PFSK-1 (cell line): ENCODE results near the gene PYURF.

Experiments used
- FOXP2 ChIP-seq: optimal IDR thresholded peaks from 2 replicates; pipeline ENCODE3; 2011; ENCODE audit warnings: borderline replicate concordance, control low read depth, inconsistent platforms; ENCODE audit not compliant: insufficient read depth; ENCODE audit errors: extremely low read length, extremely low read depth
- POLR2AphosphoS5 ChIP-seq: IDR thresholded peaks from 2 replicates; pipeline ENCODE4 v1.6.1; 2012; ENCODE audit warnings: low read depth, mild to moderate bottlenecking, control low read depth, low read length, moderate library complexity
- SIN3A ChIP-seq: IDR thresholded peaks from 2 replicates; pipeline ENCODE4 v1.6.1; 2012; ENCODE audit warnings: mild to moderate bottlenecking, low read length, moderate library complexity, borderline replicate concordance; ENCODE audit not compliant: insufficient read depth
- TAF1 ChIP-seq: IDR thresholded peaks from 2 replicates; pipeline ENCODE4 v1.6.1; 2012; ENCODE audit warnings: low read length, control low read depth, borderline replicate concordance; ENCODE audit not compliant: insufficient read depth
- TF ChIP-seq, protein P1 (sequence below), 2 experiments: IDR thresholded peaks; 2 replicates each; pipeline versions ENCODE4 v1.6.1 to v1.8.0; 2011 to 2012; ENCODE audit warnings: low read depth in 2 of 2, low read length in 2 of 2, control low read depth in 1 of 2, inconsistent platforms in 1 of 2, mild to moderate bottlenecking in 1 of 2, moderate library complexity in 1 of 2; ENCODE audit not compliant: insufficient read depth in 1 of 2

DNA sequence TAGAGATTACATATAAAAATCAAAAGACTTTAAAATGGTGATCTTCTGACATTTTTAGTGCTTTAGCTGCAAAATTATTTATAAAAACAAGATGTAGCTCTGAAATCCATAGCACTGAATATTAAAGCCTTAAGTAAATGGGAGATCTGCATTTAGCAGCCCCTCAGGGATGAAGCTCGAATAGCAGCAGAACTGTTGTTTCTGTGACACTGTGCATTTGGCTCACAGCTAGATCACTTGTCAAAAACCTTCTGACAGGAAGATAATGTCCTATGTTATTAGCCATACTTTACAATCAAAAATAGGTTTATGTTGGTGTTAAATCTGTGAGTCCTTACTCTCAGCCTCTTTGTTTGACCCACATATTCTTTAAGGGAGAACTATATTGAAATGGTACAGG lies 14.1 kb upstream of the PYURF start:
- TF ChIP-seq, protein P1, sequence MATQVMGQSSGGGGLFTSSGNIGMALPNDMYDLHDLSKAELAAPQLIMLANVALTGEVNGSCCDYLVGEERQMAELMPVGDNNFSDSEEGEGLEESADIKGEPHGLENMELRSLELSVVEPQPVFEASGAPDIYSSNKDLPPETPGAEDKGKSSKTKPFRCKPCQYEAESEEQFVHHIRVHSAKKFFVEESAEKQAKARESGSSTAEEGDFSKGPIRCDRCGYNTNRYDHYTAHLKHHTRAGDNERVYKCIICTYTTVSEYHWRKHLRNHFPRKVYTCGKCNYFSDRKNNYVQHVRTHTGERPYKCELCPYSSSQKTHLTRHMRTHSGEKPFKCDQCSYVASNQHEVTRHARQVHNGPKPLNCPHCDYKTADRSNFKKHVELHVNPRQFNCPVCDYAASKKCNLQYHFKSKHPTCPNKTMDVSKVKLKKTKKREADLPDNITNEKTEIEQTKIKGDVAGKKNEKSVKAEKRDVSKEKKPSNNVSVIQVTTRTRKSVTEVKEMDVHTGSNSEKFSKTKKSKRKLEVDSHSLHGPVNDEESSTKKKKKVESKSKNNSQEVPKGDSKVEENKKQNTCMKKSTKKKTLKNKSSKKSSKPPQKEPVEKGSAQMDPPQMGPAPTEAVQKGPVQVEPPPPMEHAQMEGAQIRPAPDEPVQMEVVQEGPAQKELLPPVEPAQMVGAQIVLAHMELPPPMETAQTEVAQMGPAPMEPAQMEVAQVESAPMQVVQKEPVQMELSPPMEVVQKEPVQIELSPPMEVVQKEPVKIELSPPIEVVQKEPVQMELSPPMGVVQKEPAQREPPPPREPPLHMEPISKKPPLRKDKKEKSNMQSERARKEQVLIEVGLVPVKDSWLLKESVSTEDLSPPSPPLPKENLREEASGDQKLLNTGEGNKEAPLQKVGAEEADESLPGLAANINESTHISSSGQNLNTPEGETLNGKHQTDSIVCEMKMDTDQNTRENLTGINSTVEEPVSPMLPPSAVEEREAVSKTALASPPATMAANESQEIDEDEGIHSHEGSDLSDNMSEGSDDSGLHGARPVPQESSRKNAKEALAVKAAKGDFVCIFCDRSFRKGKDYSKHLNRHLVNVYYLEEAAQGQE (IDR thresholded peaks at IDR 0.05; ENCODE audit: insufficient read depth in 1 of 2, low read depth in 2 of 2, low read length in 2 of 2) = no peak
- TF ChIP-seq SIN3A = no peak
- TF ChIP-seq POLR2AphosphoS5 = no peak
- no peak for TF ChIP-seq FOXP2
- TF ChIP-seq TAF1 = no peak
